Endothelial cell of umbilical vein (primary cell): Measurements from ENCODE around the gene SLC15A2. TPM values are rescaled to one million over a fixed set of nuclear protein-coding genes. Genes with fewer than 3 reads are reported as not detected.

ENCODE experiments used
- BruUV-seq: library from RNA; stranded (reverse); fragments of 400-500 nt; replicated peaks from 2 replicates; lab custom pipeline; 2021; lab: Mats Ljungman, UMichigan
- CTCF ChIA-PET: fragments of 300-600, 350-600 bp; sonication (Branson Sonifier 250); formaldehyde crosslinking; loops from one replicate; lab custom pipeline; 2021; ENCODE audit warnings: antibody characterized with exemption, inconsistent platforms; lab: Charles Lee
- POLR2A ChIA-PET: fragments of 300-600, 350-600 bp; sonication (Branson Sonifier 250); formaldehyde crosslinking; loops from one replicate; lab custom pipeline; 2021; ENCODE audit warnings: antibody characterized with exemption, inconsistent platforms; lab: Charles Lee
- DNase-seq: peaks from one replicate; pipeline ENCODE4 v3.0.0-alpha.2; 2011; ENCODE audit warnings: low read depth, low spot score
- FAIRE-seq: peaks from 2 replicates; lab custom pipeline; 2011; peaks lifted over from hg19 to GRCh38; lab: Jason Lieb, UNC
- H2AFZ ChIP-seq: 2 replicates; pipeline ENCODE4 v1.6.0; 2012; ENCODE audit warnings: low read depth, low read length, control low read depth, inconsistent platforms
- H3K27ac ChIP-seq: 2 replicates; pipeline ENCODE4 v1.5.1; 2011; ENCODE audit warnings: low read depth, mild to moderate bottlenecking, control low read depth, low read length, moderate library complexity; ENCODE audit not compliant: insufficient read depth
- H3K27me3 ChIP-seq, 2 experiments: 2 replicates each; pipeline versions ENCODE4 v1.6.0 to v1.6.1; 2011; ENCODE audit warnings: low read length in 2 of 2, mixed read lengths in 1 of 2; ENCODE audit not compliant: control insufficient read depth in 2 of 2, insufficient read depth in 2 of 2
- H3K36me3 ChIP-seq, 2 experiments: 2 replicates in 1 of 2; 3 replicates in 1 of 2; pipeline ENCODE4 v1.5.1; 2011; ENCODE audit warnings: low read length in 2 of 2, mild to moderate bottlenecking in 1 of 2, moderate library complexity in 1 of 2; ENCODE audit not compliant: control insufficient read depth in 2 of 2, insufficient read depth in 2 of 2; ENCODE audit errors: extremely low read depth in 1 of 2
- H3K4me1 ChIP-seq: 3 replicates; pipeline ENCODE4 v1.5.1; 2011; ENCODE audit warnings: mild to moderate bottlenecking, low read length; ENCODE audit not compliant: control insufficient read depth, insufficient read depth; ENCODE audit errors: extremely low read depth
- H3K4me2 ChIP-seq: 2 replicates; pipeline ENCODE4 v1.6.1; 2011; ENCODE audit warnings: low read length, control low read depth, mixed read lengths; ENCODE audit not compliant: insufficient read depth
- H3K4me3 ChIP-seq, 3 experiments: fragments of 200-600 bp in 1 of 3; sonication (generic), shearing (Covaris generic) in 1 of 3; replicated peaks in 1 of 3; 2 replicates each; pipeline ENCODE4 v1.5.1; 2011 to 2016; ENCODE audit warnings: control low read depth in 3 of 3, low read length in 3 of 3, mild to moderate bottlenecking in 2 of 3, inconsistent platforms in 1 of 3, low read depth in 1 of 3, moderate library complexity in 1 of 3; ENCODE audit not compliant: insufficient read depth in 1 of 3
- H3K79me2 ChIP-seq: 2 replicates; pipeline ENCODE4 v1.6.0; 2012; ENCODE audit warnings: low read length, inconsistent platforms; ENCODE audit not compliant: control insufficient read depth, insufficient read depth
- H3K9ac ChIP-seq: replicated peaks from 2 replicates; pipeline ENCODE3; 2011; ENCODE audit warnings: low read length, control low read depth; ENCODE audit not compliant: insufficient read depth; ENCODE audit errors: extremely low read depth
- H3K9me1 ChIP-seq: replicated peaks from 3 replicates; pipeline ENCODE4 v1.6.0; 2011; ENCODE audit warnings: mild to moderate bottlenecking, low read length; ENCODE audit not compliant: control insufficient read depth, insufficient read depth; ENCODE audit errors: extremely low read depth
- H3K9me3 ChIP-seq: replicated peaks from 2 replicates; pipeline ENCODE4 v1.5.1; 2012; ENCODE audit warnings: low read length, inconsistent platforms; ENCODE audit not compliant: control insufficient read depth, insufficient read depth
- H4K20me1 ChIP-seq: replicated peaks from 2 replicates; pipeline ENCODE3; 2011; ENCODE audit warnings: mild to moderate bottlenecking, low read length; ENCODE audit not compliant: control insufficient read depth, insufficient read depth; ENCODE audit errors: extremely low read depth
- CTCF ChIP-seq, 2 donors: IDR thresholded peaks; 1 replicate in 1 of 2; 2 replicates in 1 of 2; pipeline ENCODE4 v1.5.1; 2011; ENCODE audit warnings: low read length in 2 of 2, mild to moderate bottlenecking in 2 of 2, moderate library complexity in 2 of 2, control low read depth in 1 of 2, inconsistent platforms in 1 of 2, low read depth in 1 of 2; ENCODE audit not compliant: insufficient read depth in 1 of 2; ENCODE audit errors: extremely low read depth in 1 of 2
- EZH2 ChIP-seq: IDR thresholded peaks from 2 replicates; pipeline ENCODE4 v1.6.1; 2012; ENCODE audit warnings: borderline replicate concordance, low read depth, mild to moderate bottlenecking, moderate library complexity, low read length, inconsistent platforms; ENCODE audit not compliant: severe bottlenecking
- FOS ChIP-seq: IDR thresholded peaks from 2 replicates; pipeline ENCODE4 v1.6.1; 2011; ENCODE audit warnings: mild to moderate bottlenecking, low read length, moderate library complexity, borderline replicate concordance; ENCODE audit not compliant: insufficient read depth
- GATA2 ChIP-seq: IDR thresholded peaks from 2 replicates; pipeline ENCODE4 v1.7.0; 2011; ENCODE audit warnings: low read depth, mild to moderate bottlenecking, moderate library complexity, mixed read lengths, low read length; ENCODE audit not compliant: insufficient read length, insufficient read depth
- JUN ChIP-seq: IDR thresholded peaks from 2 replicates; pipeline ENCODE4 v1.6.1; 2011; ENCODE audit warnings: borderline replicate concordance, low read depth; ENCODE audit not compliant: insufficient read length, insufficient read depth
- MYC ChIP-seq: IDR thresholded peaks from one replicate; pipeline ENCODE4 v1.6.1; 2011; ENCODE audit warnings: mild to moderate bottlenecking, low read depth, low read length
- POLR2A ChIP-seq: IDR thresholded peaks from 2 replicates; pipeline ENCODE4 v1.6.1; 2012; ENCODE audit warnings: low read depth, mild to moderate bottlenecking, control low read depth, low read length
- POLR2AphosphoS5 ChIP-seq: IDR thresholded peaks from 2 replicates; pipeline ENCODE4 v1.6.1; 2012; ENCODE audit warnings: low read depth, mild to moderate bottlenecking, control low read depth, low read length, moderate library complexity; ENCODE audit not compliant: insufficient read depth
- dilution Hi-C: fragments of 300-500 bp; cut with MboI; formaldehyde crosslinking; loops from one replicate; pipeline ENCODE4 v1.15.0; 2019; ENCODE audit warnings: low sequenced_read_pairs; ENCODE audit not compliant: extremely low pct_ligation_motif_present
- intact Hi-C: fragments of 100-400 bp; cut with micrococcal nuclease; formaldehyde crosslinking; loops from one replicate; pipeline ENCODE4 v1.10.0; 2022
- polyA plus RNA-seq, 4 experiments: library from polyadenylated mRNA; depleted of rRNA in 3 of 4; stranded (reverse) in 3 of 4; unstranded in 1 of 4; fragments of >200 nt; gene quantifications; 2 replicates each; pipeline versions ENCODE4 v1.2.1 to v1.2.3, GENCODE V29; 2011 to 2012; ENCODE audit warnings: missing spikeins in 1 of 4
- total RNA-seq: library from RNA; stranded (reverse); gene quantifications from 2 replicates; pipeline ENCODE4 v1.2.3, GENCODE V29; 2021
- TF ChIP-seq, protein P1 (sequence below): IDR thresholded peaks from 2 replicates; pipeline ENCODE4 v1.6.1; 2011; ENCODE audit not compliant: insufficient read depth, insufficient read length

SLC15A2 gene
- total and polyA plus RNA-seq, 2 donors (not counting 3 experiments of a cell fraction or from before 2014, with no cell fraction given) = 0.11 to 0.39 TPM

DNA sequence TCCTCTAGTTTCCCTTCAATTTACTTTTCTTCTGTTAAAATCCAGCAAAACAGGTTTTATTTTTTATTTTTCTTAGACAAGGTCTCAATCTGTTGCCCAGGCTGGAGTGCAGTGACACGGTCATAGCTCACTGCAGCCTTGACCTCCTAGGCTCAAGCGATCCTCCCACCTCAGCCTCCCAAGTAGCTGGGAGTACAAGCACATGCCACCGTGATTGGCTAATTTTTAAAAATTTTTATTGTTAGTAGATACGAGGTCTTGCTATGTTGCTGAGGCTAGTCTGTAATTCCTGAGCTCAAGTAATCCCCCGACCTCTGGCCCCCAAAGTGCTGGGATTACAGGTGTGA is 86.2 kb downstream of the SLC15A2 start:
- Histone ChIP-seq H3K79me2 (no peaks in the 10 kb centered on the region), H3K9me3 (no peaks in the 10 kb centered on the region), H2AFZ (no peak overlapping the region), H3K4me1 (no peaks in the 10 kb centered on the region), H3K27me3 (peaks cover 0 to 2% of the 10 kb centered on the region in 2 experiments), H3K9me1 (no peaks in the 10 kb centered on the region), H3K4me2 (no peak overlapping the region), H3K4me3 (no peak overlapping the region), H3K9ac (no peak overlapping the region), H4K20me1 (no peaks in the 10 kb centered on the region), H3K27ac (no peak overlapping the region), H3K36me3 (no peaks in the 10 kb centered on the region)
- ChIA-PET POLR2A (no interaction called here), CTCF (interaction anchor here (1.2 to 1.5 kb wide), 2 partner anchors 15 to 111 kb away, joined by 3 to 4 read pairs; no protein-coding TSS in a partner anchor)
- BruUV-seq = no TSS peak
- no peak for FAIRE-seq
- intact Hi-C loops (no loop called here), dilution Hi-C loops (no loop called here)
- DNase-seq = no peak
- TF ChIP-seq MYC (no peak), FOS (no peak), CTCF (IDR thresholded peaks at IDR 0.05; ENCODE audit: extremely low read depth in 1 of 2, insufficient read depth in 1 of 2, low read depth in 1 of 2, low read length in 2 of 2) (no peak), JUN (no peak), EZH2 (no peak), POLR2A (no peak), POLR2AphosphoS5 (no peak), GATA2 (no peak)
- TF ChIP-seq, protein P1, sequence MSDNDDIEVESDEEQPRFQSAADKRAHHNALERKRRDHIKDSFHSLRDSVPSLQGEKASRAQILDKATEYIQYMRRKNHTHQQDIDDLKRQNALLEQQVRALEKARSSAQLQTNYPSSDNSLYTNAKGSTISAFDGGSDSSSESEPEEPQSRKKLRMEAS = no peak
